Right renal pelvis (tissue), 4 donors: ENCODE measurements around the gene PKIB. TPM values are rescaled to one million over a fixed set of nuclear protein-coding genes. Genes with fewer than 3 reads are reported as not detected.

Source experiments
- polyA plus RNA-seq, 4 donors: library from polyadenylated mRNA; unstranded; fragments of 120-200 nt; gene quantifications; one replicate each; pipeline ENCODE4 v1.2.1, GENCODE V29; 2013; ENCODE audit not compliant: insufficient read length in 4 of 4

The PKIB gene
- polyA plus RNA-seq, 4 donors: 1.4 to 2.6 (median 1.8) TPM

Other genes starting within 250 kb of the PKIB start
- 10 to 100 TPM; 28.6 to 35.3 (median 34.7) TPM for gene HSF2, start 210.8 kb upstream of the PKIB start, polyA plus RNA-seq
- gene SERINC1, start 138.6 kb upstream of the PKIB start, polyA plus RNA-seq: 100 to 1,000 TPM; 233 to 297 (median 267) TPM
- gene FABP7, start 169.3 kb downstream of the PKIB start, polyA plus RNA-seq: under 1 TPM; 0.17 to 0.35 (median 0.25) TPM
- 10 to 100 TPM; 12.0 to 23.6 (median 15.5) TPM for gene SMPDL3A, start 178.9 kb downstream of the PKIB start, polyA plus RNA-seq